Panc1 (cell line): ENCODE results near the gene SLC35A3. TPM values are rescaled to one million over a fixed set of nuclear protein-coding genes. Genes with fewer than 3 reads are reported as not detected.

Source experiments
- ATAC-seq: fragments of 200-7000 bp; cut with Tn5 transposase; 2 replicates; pipeline ENCODE4 v1.9.1; 2020; ENCODE audit warnings: mild to moderate bottlenecking, moderate library complexity
- BruUV-seq: library from RNA; stranded (reverse); fragments of 400-500 nt; replicated peaks from 2 replicates; lab custom pipeline; 2021; lab: Mats Ljungman, UMichigan
- CTCF ChIA-PET: fragments of 300-600 bp; sonication (Branson Sonifier 250); formaldehyde crosslinking; loops from one replicate; lab custom pipeline; 2022; ENCODE audit warnings: antibody characterized with exemption; lab: Charles Lee
- POLR2A ChIA-PET: fragments of 300-600 bp; sonication (Branson Sonifier 250); formaldehyde crosslinking; loops from one replicate; lab custom pipeline; 2022; ENCODE audit warnings: antibody characterized with exemption; lab: Charles Lee
- DNase-seq: peaks from one replicate; pipeline ENCODE4 v3.0.0-alpha.2; 2010; ENCODE audit warnings: low read depth, low spot score
- H3K27ac ChIP-seq: 2 replicates; pipeline ENCODE4 v1.5.1; 2011; ENCODE audit warnings: mild to moderate bottlenecking, low read length, inconsistent platforms
- H3K27me3 ChIP-seq: fragments of 200-500 bp; sonication (Bioruptor generic); 2 replicates; pipeline ENCODE4 v1.6.0; 2014; ENCODE audit warnings: low read length, inconsistent platforms; ENCODE audit not compliant: control insufficient read depth, insufficient read depth
- H3K36me3 ChIP-seq: fragments of 200-500 bp; sonication (Bioruptor generic); 2 replicates; pipeline ENCODE4 v1.5.1; 2014; ENCODE audit warnings: inconsistent platforms, mild to moderate bottlenecking, low read length, moderate library complexity; ENCODE audit not compliant: control insufficient read depth, insufficient read depth
- H3K4me1 ChIP-seq: 2 replicates; pipeline ENCODE4 v1.5.1; 2011; ENCODE audit warnings: inconsistent platforms, mild to moderate bottlenecking, low read length, moderate library complexity; ENCODE audit not compliant: control insufficient read depth, insufficient read depth
- H3K4me3 ChIP-seq, 2 experiments: 2 replicates each; pipeline ENCODE4 v1.5.1; 2011 to 2012; ENCODE audit warnings: low read depth in 2 of 2, low read length in 2 of 2, mild to moderate bottlenecking in 2 of 2, inconsistent platforms in 1 of 2, moderate library complexity in 1 of 2
- H3K9me3 ChIP-seq: fragments of 200-500 bp; sonication (Bioruptor generic); 2 replicates; pipeline ENCODE4 v1.5.1; 2014; ENCODE audit warnings: low read depth, mild to moderate bottlenecking, inconsistent platforms, low read length, moderate library complexity; ENCODE audit not compliant: control insufficient read depth, insufficient read depth
- POLR2AphosphoS5 ChIP-seq: IDR thresholded peaks from 2 replicates; pipeline ENCODE4 v1.6.1; 2012; ENCODE audit warnings: mild to moderate bottlenecking, low read depth, low read length, moderate library complexity
- SIN3A ChIP-seq: IDR thresholded peaks from 2 replicates; pipeline ENCODE4 v1.6.1; 2012; ENCODE audit warnings: low read depth, mild to moderate bottlenecking, low read length, moderate library complexity, borderline replicate concordance; ENCODE audit not compliant: insufficient read depth
- TCF7L2 ChIP-seq: IDR thresholded peaks from 2 replicates; pipeline ENCODE4 v1.6.1; 2011; ENCODE audit warnings: mild to moderate bottlenecking, low read depth, low read length, inconsistent platforms
- in situ Hi-C: cut with HindIII; loops from 2 replicates; pipeline ENCODE4 v1.10.0; 2016; ENCODE audit warnings: low sequenced_read_pairs, low pct_unique_long_range_greater_than_20kb
- intact Hi-C: fragments of 100-400 bp; cut with micrococcal nuclease; formaldehyde crosslinking; loops from one replicate; pipeline ENCODE4 v1.10.0; 2022; ENCODE audit not compliant: unreplicated experiment
- total RNA-seq: library from RNA; stranded (reverse); gene quantifications from one replicate; pipeline ENCODE4 v1.2.1, GENCODE V29; 2021; ENCODE audit not compliant: unreplicated experiment
- TF ChIP-seq, protein P1 (sequence below): fragments of 450-650 bp; IDR thresholded peaks from 2 replicates; pipeline ENCODE4 v1.5.1; 2017; ENCODE audit warnings: mild to moderate bottlenecking
- TF ChIP-seq, protein P2 (sequence below), 2 experiments: IDR thresholded peaks; 2 replicates each; pipeline ENCODE4 v1.6.1; 2011 to 2012; ENCODE audit warnings: low read depth in 2 of 2, control low read depth in 1 of 2, low read length in 1 of 2, mild to moderate bottlenecking in 1 of 2, moderate library complexity in 1 of 2; ENCODE audit not compliant: insufficient read depth in 1 of 2

SLC35A3 gene
- total RNA-seq, 1 experiment from 2014 or later = 15.9 TPM

DNA sequence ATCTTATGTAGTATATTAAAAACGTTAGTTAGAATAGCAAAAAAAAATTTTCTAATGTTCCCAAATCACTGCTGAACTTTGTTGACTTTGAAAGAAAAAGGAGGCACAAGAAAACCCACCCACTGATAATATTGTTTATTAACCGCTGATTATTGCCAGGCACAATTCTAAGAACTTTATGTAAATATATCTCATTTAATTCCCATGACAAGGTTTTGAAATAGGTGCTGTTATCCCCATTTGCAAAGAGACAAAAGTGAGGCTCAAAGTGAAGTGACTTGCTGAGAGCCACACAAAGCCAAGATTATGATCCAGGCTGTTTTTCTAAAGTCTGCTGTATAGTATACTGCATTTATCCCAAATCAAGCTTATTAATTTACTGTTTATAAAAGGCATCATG lies 106.5 kb downstream of the SLC35A3 start:
- DNase-seq (no peak), ATAC-seq (no peak)
- in situ Hi-C loops (no loop called here), intact Hi-C loops (no loop called here)
- no peak overlapping the region for H3K4me3 ChIP-seq
- no peak overlapping the region for H3K27ac ChIP-seq
- POLR2A ChIA-PET = no interaction called here
- CTCF ChIA-PET = no interaction called here
- H3K36me3 ChIP-seq = peaks cover 19% of the 10 kb centered on the region
- H3K9me3 ChIP-seq = no peaks in the 10 kb centered on the region
- TF ChIP-seq, protein P1, sequence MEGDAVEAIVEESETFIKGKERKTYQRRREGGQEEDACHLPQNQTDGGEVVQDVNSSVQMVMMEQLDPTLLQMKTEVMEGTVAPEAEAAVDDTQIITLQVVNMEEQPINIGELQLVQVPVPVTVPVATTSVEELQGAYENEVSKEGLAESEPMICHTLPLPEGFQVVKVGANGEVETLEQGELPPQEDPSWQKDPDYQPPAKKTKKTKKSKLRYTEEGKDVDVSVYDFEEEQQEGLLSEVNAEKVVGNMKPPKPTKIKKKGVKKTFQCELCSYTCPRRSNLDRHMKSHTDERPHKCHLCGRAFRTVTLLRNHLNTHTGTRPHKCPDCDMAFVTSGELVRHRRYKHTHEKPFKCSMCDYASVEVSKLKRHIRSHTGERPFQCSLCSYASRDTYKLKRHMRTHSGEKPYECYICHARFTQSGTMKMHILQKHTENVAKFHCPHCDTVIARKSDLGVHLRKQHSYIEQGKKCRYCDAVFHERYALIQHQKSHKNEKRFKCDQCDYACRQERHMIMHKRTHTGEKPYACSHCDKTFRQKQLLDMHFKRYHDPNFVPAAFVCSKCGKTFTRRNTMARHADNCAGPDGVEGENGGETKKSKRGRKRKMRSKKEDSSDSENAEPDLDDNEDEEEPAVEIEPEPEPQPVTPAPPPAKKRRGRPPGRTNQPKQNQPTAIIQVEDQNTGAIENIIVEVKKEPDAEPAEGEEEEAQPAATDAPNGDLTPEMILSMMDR = no peak
- TF ChIP-seq SIN3A (no peak), POLR2AphosphoS5 (no peak), TCF7L2 (no peak)
- TF ChIP-seq, protein P2, sequence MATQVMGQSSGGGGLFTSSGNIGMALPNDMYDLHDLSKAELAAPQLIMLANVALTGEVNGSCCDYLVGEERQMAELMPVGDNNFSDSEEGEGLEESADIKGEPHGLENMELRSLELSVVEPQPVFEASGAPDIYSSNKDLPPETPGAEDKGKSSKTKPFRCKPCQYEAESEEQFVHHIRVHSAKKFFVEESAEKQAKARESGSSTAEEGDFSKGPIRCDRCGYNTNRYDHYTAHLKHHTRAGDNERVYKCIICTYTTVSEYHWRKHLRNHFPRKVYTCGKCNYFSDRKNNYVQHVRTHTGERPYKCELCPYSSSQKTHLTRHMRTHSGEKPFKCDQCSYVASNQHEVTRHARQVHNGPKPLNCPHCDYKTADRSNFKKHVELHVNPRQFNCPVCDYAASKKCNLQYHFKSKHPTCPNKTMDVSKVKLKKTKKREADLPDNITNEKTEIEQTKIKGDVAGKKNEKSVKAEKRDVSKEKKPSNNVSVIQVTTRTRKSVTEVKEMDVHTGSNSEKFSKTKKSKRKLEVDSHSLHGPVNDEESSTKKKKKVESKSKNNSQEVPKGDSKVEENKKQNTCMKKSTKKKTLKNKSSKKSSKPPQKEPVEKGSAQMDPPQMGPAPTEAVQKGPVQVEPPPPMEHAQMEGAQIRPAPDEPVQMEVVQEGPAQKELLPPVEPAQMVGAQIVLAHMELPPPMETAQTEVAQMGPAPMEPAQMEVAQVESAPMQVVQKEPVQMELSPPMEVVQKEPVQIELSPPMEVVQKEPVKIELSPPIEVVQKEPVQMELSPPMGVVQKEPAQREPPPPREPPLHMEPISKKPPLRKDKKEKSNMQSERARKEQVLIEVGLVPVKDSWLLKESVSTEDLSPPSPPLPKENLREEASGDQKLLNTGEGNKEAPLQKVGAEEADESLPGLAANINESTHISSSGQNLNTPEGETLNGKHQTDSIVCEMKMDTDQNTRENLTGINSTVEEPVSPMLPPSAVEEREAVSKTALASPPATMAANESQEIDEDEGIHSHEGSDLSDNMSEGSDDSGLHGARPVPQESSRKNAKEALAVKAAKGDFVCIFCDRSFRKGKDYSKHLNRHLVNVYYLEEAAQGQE (IDR thresholded peaks at IDR 0.05; ENCODE audit: insufficient read depth in 1 of 2, low read depth in 2 of 2, low read length in 1 of 2) = no peak
- no peaks in the 10 kb centered on the region for H3K27me3 ChIP-seq
- no TSS peak for BruUV-seq
- H3K4me1 ChIP-seq = no peaks in the 10 kb centered on the region

DNA sequence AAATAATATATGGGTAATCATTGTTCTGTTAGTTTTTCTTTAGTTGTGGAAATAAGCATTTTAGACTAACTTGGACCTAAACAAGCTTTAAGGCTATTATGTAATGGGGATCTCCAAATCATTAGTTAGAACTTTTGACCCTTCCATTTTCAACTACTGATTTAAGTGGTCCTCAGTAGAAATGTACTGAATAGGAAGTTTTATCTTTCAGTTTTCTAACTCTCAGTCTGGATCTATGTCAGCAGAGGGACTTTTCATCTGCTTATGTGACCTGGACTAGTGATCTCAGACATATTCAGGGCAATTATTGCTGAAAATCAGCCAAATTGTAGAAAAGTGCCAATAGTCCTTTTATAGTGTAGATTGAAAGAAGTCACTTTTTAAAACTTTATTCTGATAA lies 106.9 kb downstream of the SLC35A3 start:
- BruUV-seq = no TSS peak
- Histone ChIP-seq H3K27ac (no peak overlapping the region), H3K36me3 (peaks cover 19% of the 10 kb centered on the region), H3K4me1 (no peaks in the 10 kb centered on the region), H3K4me3 (no peak overlapping the region), H3K27me3 (no peaks in the 10 kb centered on the region), H3K9me3 (no peaks in the 10 kb centered on the region)
- intact Hi-C loops = no loop called here
- ChIA-PET CTCF (no interaction called here), POLR2A (no interaction called here)
- TF ChIP-seq SIN3A = no peak
- TF ChIP-seq, protein P2 (IDR thresholded peaks at IDR 0.05; ENCODE audit: insufficient read depth in 1 of 2, low read depth in 2 of 2, low read length in 1 of 2) = no peak
- no peak for TF ChIP-seq POLR2AphosphoS5
- TF ChIP-seq, protein P1 = no peak
- no peak for TF ChIP-seq TCF7L2
- DNase-seq (no peak), ATAC-seq (no peak)
- in situ Hi-C loops = no loop called here
